Measurements from ENCODE around the gene PLTP.
A peak's percentile ranks its signal among the peaks of the same experiment; 100 is the strongest.
"Not testable (repeated sequence)": the region's sequence is repeated elsewhere in the genome, so short reads cannot be mapped to it uniquely, and the experiment has no call there.

PLTP gene

GRCh38 chr20:45944151-45944964 is 32.4 kb upstream of the PLTP start:
- no peak for DNase-seq

- no peak for DNase-seq
Observed at GRCh38 chr20:45943613-45944012, 31.7 kb upstream of the PLTP start.

- no peak for DNase-seq
Observed at GRCh38 chr20:45940469-45940868, 28.5 kb upstream of the PLTP start.

- DNase-seq: no peak
Observed at GRCh38 chr20:45940053-45940452, 28.1 kb upstream of the PLTP start.

GRCh38 chr20:45938727-45939438 is 26.9 kb upstream of the PLTP start:
- DNase-seq: no peak

- no peak for DNase-seq
Observed at GRCh38 chr20:45937765-45938164, 25.8 kb upstream of the PLTP start.

GRCh38 chr20:45935416-45936046 is 23.6 kb upstream of the PLTP start:
- no peak for DNase-seq

GRCh38 chr20:45934586-45935415 is 22.8 kb upstream of the PLTP start, which contains the start of gene PCIF1:
PCIF1 (plus strand) TSS chr20:45934683; CDS start chr20:45939000, 4,317 bp downstream.
- peak; percentile 98 for DNase-seq

GRCh38 chr20:45934046-45934585 is 22.2 kb upstream of the PLTP start:
- no peak for DNase-seq

- DNase-seq: peak; percentile 44
Observed at GRCh38 chr20:45933266-45934045, 21.5 kb upstream of the PLTP start.

GRCh38 chr20:45931680-45932079 is 19.7 kb upstream of the PLTP start:
- DNase-seq: not testable (repeated sequence)

- DNase-seq: no peak
Observed at GRCh38 chr20:45927071-45927878, 15.3 kb upstream of the PLTP start.

- no peak for DNase-seq
Observed at GRCh38 chr20:45926731-45927070, 14.7 kb upstream of the PLTP start.

GRCh38 chr20:45925821-45926506 is 14.0 kb upstream of the PLTP start:
- DNase-seq: no peak

GRCh38 chr20:45924391-45925261 is 12.7 kb upstream of the PLTP start:
- no peak for DNase-seq

- no peak for DNase-seq
Observed at GRCh38 chr20:45921337-45922189, 9.6 kb upstream of the PLTP start.

- no peak for DNase-seq
Observed at GRCh38 chr20:45920462-45921336, 8.7 kb upstream of the PLTP start.
